Measurements from ENCODE around the gene TPX2. TPM values are rescaled to one million over a fixed set of nuclear protein-coding genes. Genes with fewer than 3 reads are reported as not detected.
"Not testable (repeated sequence)": the region's sequence is repeated elsewhere in the genome, so short reads cannot be mapped to it uniquely, and the experiment has no call there.

The TPX2 gene
- polyA plus RNA-seq, 2 of the 4 experiments (the other 2 are of a cell fraction) = 92.9 TPM

- H3K27ac ChIP-seq = peak overlapping the region in 1 of 2 experiments; percentile 68; a peak in 1 of 6 replicates
- DNase-seq (ENCODE audit: low read depth in 1 of 2, low spot score in 1 of 2) (no peak), ATAC-seq (no peak), FAIRE-seq (no peak)
- H3K9me3 ChIP-seq = no peaks in the 10 kb centered on the region
- H3K4me3 ChIP-seq = no peak overlapping the region
- no peak overlapping the region for H3K4me2 ChIP-seq
- H3K4me1 ChIP-seq = peaks cover 23% of the 10 kb centered on the region; the same call in 2 of the 3 replicates
- ChIA-PET CTCF (interaction anchor here (1.5 to 6.8 kb wide), 10 partner anchors 10 to 267 kb away, joined by 3 to 133 read pairs (median 54); partner anchors contain the start of genes FOXS1 and PDRG1), POLR2A (no interaction called here)
- TF ChIP-seq CBX8 (IDR thresholded peaks at IDR 0.05) (no peak), SREBF2 (IDR thresholded peaks at IDR 0.05) (no peak), PHF8 (IDR thresholded peaks at IDR 0.05; ENCODE audit: borderline replicate concordance, low read depth) (no peak), JUNB (IDR thresholded peaks at IDR 0.05) (no peak), KDM5A (IDR thresholded peaks at IDR 0.05) (no peak), HOXB13 (CRISPR knock-in tag; IDR thresholded peaks at IDR 0.05; ENCODE audit: low read depth) (no peak), EP300 (IDR thresholded peaks at IDR 0.05) (no peak), HOXA7 (CRISPR knock-in tag; IDR thresholded peaks at IDR 0.05) (no peak), HDAC2 (IDR thresholded peaks at IDR 0.05) (no peak)
- 70% methylated on average over 14 of the region's 14 CpGs for WGBS (ENCODE audit: missing lambda C conversion rate)
These were observed 85.6 kb downstream of the TPX2 start for GRCh38 chr20:31824554-31825313.

- Histone ChIP-seq H3K27ac (no peak overlapping the region), H3K4me3 (no peak overlapping the region), H3K9me3 (no peaks in the 10 kb centered on the region), H3K4me1 (peaks cover 23% of the 10 kb centered on the region; the same call in 2 of the 3 replicates), H3K4me2 (no peak overlapping the region)
- peak; percentile 25 for TF ChIP-seq MAFK (IDR thresholded peaks at IDR 0.05; ENCODE audit: partially characterized antibody)
- TF ChIP-seq RARB (CRISPR knock-in tag; IDR thresholded peaks at IDR 0.05) = no peak
- TF ChIP-seq CBX8 (IDR thresholded peaks at IDR 0.05) = no peak
- TF ChIP-seq FOXS1 (CRISPR knock-in tag; IDR thresholded peaks at IDR 0.05) = no peak
- DNase-seq (ENCODE audit: low read depth in 1 of 2, low spot score in 1 of 2) (no peak), ATAC-seq (no peak), FAIRE-seq (no peak)
- ChIA-PET POLR2A (no interaction called here), CTCF (interaction anchor here (1.6 to 6.8 kb wide), 4 partner anchors 10 to 26 kb away, joined by 6 to 80 read pairs (median 12); no protein-coding TSS in a partner anchor)
- WGBS (ENCODE audit: missing lambda C conversion rate) = 72% methylated on average over 5 of the region's 5 CpGs
These were observed 87.0 kb downstream of the TPX2 start for GRCh38 chr20:31826074-31826473.

- no peak for FAIRE-seq
- Histone ChIP-seq H3K9me3 (no peaks in the 10 kb centered on the region), H3K4me1 (peaks cover 22% of the 10 kb centered on the region; the same call in 2 of the 3 replicates), H3K4me3 (no peak overlapping the region), H3K27ac (no peak overlapping the region), H3K4me2 (no peak overlapping the region)
- TF ChIP-seq SREBF2 (IDR thresholded peaks at IDR 0.05) (no peak), HOXB13 (CRISPR knock-in tag; IDR thresholded peaks at IDR 0.05; ENCODE audit: low read depth) (no peak), RNF2 (IDR thresholded peaks at IDR 0.05; ENCODE audit: borderline replicate concordance, low read depth) (no peak), CBX2 (IDR thresholded peaks at IDR 0.05; ENCODE audit: borderline replicate concordance, low read depth) (no peak), MAFK (IDR thresholded peaks at IDR 0.05; ENCODE audit: partially characterized antibody) (no peak), ZSCAN20 (CRISPR knock-in tag; IDR thresholded peaks at IDR 0.05) (no peak), REST (IDR thresholded peaks at IDR 0.05) (no peak), PHF8 (IDR thresholded peaks at IDR 0.05; ENCODE audit: borderline replicate concordance, low read depth) (no peak), RFX5 (IDR thresholded peaks at IDR 0.05) (no peak), ESRRA (IDR thresholded peaks at IDR 0.05; ENCODE audit: borderline replicate concordance, low read length) (no peak), NPAS2 (CRISPR knock-in tag; IDR thresholded peaks at IDR 0.05; ENCODE audit: borderline replicate concordance) (no peak), ELK1 (IDR thresholded peaks at IDR 0.05; ENCODE audit: low read depth, low read length) (no peak)
- DNase-seq (ENCODE audit: low read depth in 1 of 2, low spot score in 1 of 2) = no peak
- ChIA-PET POLR2A (no interaction called here), CTCF (interaction anchor here (0.7 to 6.8 kb wide), 6 partner anchors 10 to 204 kb away, joined by 3 to 80 read pairs (median 12); partner anchors contain the start of gene PDRG1)
- ATAC-seq = no peak
- WGBS (ENCODE audit: missing lambda C conversion rate) = 63% methylated on average over 2 of the region's 2 CpGs
These were observed 88.0 kb downstream of the TPX2 start for GRCh38 chr20:31827059-31827458.

- CTCF ChIA-PET = interaction anchor here (0.7 to 6.8 kb wide), 5 partner anchors 19 to 229 kb away, joined by 4 to 80 read pairs (median 25); no protein-coding TSS in a partner anchor
- FAIRE-seq; DNase-seq (ENCODE audit: low read depth in 1 of 2, low spot score in 1 of 2); H3K9me3 ChIP-seq; H3K4me2 ChIP-seq; H3K4me3 ChIP-seq; H3K27ac ChIP-seq; POLR2A ChIA-PET; ATAC-seq: not testable (repeated sequence)
- peaks cover 16% of the 10 kb centered on the region; the same call in 1 of the 3 replicates for H3K4me1 ChIP-seq
- 95% methylated on average over 11 of the region's 11 CpGs for WGBS (ENCODE audit: missing lambda C conversion rate)
These were observed 88.9 kb downstream of the TPX2 start for GRCh38 chr20:31828016-31828415.
